GM23248 (cell line): ENCODE results near the gene KPNA6.

Experiments
- EZH2 ChIP-seq: fragments of 200-600 bp; sonication (generic); IDR thresholded peaks from 2 replicates; pipeline ENCODE4 v1.6.1; 2018; ENCODE audit warnings: antibody characterized with exemption, mild to moderate bottlenecking; ENCODE audit not compliant: insufficient read depth, poor library complexity, severe bottlenecking
- EZH2phosphoT487 ChIP-seq: fragments of 200-600 bp; sonication (generic); IDR thresholded peaks from 2 replicates; pipeline ENCODE4 v1.6.1; 2018; ENCODE audit warnings: antibody characterized with exemption, moderate library complexity, mild to moderate bottlenecking, low read depth; ENCODE audit not compliant: insufficient read depth

DNA sequence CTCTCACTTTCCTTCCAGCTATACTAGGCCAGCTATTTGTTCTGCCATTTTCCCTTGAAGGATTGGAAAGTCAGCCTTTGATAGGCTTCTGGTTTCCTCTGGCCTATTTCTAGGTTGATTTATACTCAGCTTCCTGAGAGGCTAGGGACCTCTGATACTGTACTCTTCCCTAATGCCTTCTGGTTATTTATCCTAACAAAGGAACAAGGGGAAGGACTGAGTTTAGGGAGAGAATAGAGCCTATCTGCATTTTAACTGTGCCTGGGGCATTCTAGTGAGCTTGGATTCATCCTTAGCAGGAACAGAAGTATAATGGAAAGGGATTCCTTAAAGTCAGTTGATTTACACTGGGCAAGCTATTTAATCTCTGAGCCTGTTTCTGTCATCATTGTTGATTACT lies 46.9 kb upstream of the KPNA6 start:
- TF ChIP-seq EZH2phosphoT487 = no peak
- TF ChIP-seq EZH2 = no peak
